ENCODE measurements around the gene FOXE1.

- TF ChIP-seq CTCF (conservative IDR thresholded peaks at IDR 0.05; ENCODE audit: low read length) (no peak), EZH2phosphoT487 (IDR thresholded peaks at IDR 0.05; ENCODE audit: borderline replicate concordance) (no peak)
These were observed 46.3 kb upstream of the FOXE1 start for GRCh38 chr9:97806721-97807120.
